ENCODE data around the gene USP22. TPM values are rescaled to one million over a fixed set of nuclear protein-coding genes. Genes with fewer than 3 reads are reported as not detected.

USP22 gene
- total and polyA plus RNA-seq, 8 donors, result 157 to 229 (median 202) TPM

DNA sequence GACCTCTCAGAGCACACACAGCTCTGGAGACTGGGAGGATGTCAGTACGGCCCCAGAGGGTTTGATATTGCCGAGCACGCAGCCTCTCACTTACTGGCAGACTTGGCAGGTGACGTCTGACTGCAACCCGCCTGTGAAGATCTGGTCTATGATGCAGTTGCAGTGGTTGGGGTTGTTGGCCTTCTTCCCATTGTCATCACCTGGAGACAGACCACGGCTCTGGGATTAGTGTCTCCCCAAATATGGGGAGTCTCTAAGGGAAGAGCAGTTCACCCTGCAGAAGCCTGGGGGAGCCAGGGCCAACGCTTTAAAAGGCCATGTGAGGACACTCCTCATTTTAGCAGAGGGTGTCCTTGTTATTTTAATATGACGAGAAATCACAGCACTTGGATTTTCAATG, 30.1 kb downstream of the USP22 start:
- Histone ChIP-seq H3K4me3 (no peak overlapping the region), H3K4me1 (no peaks in the 10 kb centered on the region), H3K36me3 (peaks cover 0 to 100% of the 10 kb centered on the region in 2 donors), H3K27me3 (no peaks in the 10 kb centered on the region), H3K9me3 (no peaks in the 10 kb centered on the region), H3K27ac (no peak overlapping the region)
- intact Hi-C loops (cut with DNase I), result no loop called here
- no peak for TF ChIP-seq CTCF (IDR thresholded peaks at IDR 0.05)
- no peak for ATAC-seq
- no peak for DNase-seq

DNA sequence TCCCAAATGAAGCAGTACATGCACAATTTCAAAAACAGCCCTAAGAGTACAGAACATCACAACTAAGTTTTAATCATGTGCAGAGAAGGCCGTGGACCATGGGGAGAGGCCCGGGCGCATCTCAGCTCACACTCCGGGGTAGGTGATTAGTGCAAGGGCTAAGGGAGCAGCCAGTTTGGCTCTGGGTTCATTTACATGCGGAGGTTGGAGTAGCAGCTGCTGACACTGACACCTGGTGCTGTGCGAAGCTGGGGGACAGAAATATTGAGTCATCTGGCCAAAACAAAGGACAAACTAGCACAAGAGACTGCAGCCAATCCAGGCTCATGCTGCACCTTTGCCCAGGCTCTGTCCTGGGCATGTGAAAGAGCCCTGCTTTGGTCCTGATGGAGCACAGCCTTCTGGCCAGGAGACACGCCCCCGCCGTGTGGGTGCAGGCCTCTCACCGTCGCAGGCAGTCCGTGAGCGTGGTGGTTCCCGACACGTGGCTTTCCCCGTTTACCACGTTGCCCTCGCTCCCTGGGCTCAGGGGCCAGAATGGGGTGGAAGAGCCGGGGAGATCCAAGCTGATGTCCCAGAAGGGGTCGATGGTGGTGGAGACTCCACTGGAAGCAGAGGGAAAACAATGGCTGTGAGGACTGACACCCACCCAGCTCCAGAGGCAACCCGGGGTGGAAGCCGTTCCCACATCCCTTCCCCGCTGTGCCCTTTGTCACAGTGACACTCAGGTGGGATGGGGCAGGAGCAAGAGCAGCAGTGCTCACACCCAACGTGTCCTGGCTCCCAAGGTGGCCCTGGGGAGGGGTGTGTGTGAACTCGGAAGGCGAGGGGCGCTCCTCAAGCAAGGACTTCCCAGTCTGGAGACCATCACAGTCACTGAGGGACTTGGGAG, 31.9 kb downstream of the USP22 start:
- Histone ChIP-seq H3K27me3 (no peaks in the 10 kb centered on the region), H3K4me3 (no peak overlapping the region), H3K27ac (no peak overlapping the region), H3K36me3 (peaks cover under 1 to 100% of the 10 kb centered on the region in 2 donors), H3K9me3 (no peaks in the 10 kb centered on the region), H3K4me1 (no peaks in the 10 kb centered on the region)
- intact Hi-C loops (cut with DNase I), result no loop called here
- DNase-seq, result no peak
- TF ChIP-seq CTCF (IDR thresholded peaks at IDR 0.05), result no peak
- ATAC-seq, result no peak

DNA sequence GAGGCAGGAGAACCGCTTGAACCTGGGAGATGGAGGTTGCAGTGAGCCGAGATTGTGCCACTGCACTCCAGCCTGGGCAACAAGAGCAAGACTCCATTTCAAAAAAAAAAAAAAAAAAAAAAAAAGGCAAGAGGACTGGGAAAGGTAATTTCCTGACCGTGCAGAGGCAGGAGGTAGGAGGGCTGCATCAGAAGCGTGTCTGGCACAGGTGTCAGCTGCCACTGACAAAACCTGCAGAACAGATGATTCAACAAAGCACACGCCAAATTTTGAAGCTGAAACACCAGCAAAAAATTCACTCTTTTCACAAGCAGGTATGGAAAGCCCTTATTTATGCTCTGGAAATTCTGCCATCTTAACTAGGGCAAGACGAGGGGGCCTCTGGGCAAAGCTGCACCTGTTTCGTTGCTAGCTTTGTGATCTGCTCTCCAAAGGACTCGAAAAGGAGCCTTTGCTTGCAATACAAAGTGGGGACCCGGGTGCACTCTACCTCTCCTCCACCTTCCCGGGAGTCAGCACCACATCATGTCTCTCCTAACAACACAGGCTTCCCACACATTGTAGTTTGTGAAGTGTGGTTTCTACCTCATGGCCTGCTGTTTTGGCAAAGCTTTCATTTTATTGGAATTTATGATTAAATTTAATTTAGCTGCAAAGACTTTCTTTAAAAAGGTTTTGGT, 33.7 kb downstream of the USP22 start:
- H3K4me1 ChIP-seq, result no peaks in the 10 kb centered on the region
- ATAC-seq, result no peak
- H3K4me3 ChIP-seq, result no peak overlapping the region
- no peak for DNase-seq
- no peak for TF ChIP-seq CTCF (IDR thresholded peaks at IDR 0.05)
- H3K9me3 ChIP-seq, result no peaks in the 10 kb centered on the region
- H3K27me3 ChIP-seq, result no peaks in the 10 kb centered on the region
- intact Hi-C loops (cut with DNase I), result no loop called here
- H3K27ac ChIP-seq, result no peak overlapping the region
- peaks cover 5 to 100% of the 10 kb centered on the region in 2 donors for H3K36me3 ChIP-seq

- DNase-seq (no peak), ATAC-seq (no peak)
- no peaks in the 10 kb centered on the region for H3K27me3 ChIP-seq
- H3K4me3 ChIP-seq, result no peak overlapping the region
- no peaks in the 10 kb centered on the region for H3K9me3 ChIP-seq
- intact Hi-C loops (cut with DNase I), result no loop called here
- H3K4me1 ChIP-seq, result no peaks in the 10 kb centered on the region
- H3K36me3 ChIP-seq, result peaks cover 5 to 100% of the 10 kb centered on the region in 2 donors
- no peak overlapping the region for H3K27ac ChIP-seq
- no peak for TF ChIP-seq CTCF (IDR thresholded peaks at IDR 0.05)
Observed at GRCh38 chr17:21008160-21008915, 34.5 kb downstream of the USP22 start.

GRCh38 chr17:21007646-21008045, 35.2 kb downstream of the USP22 start:
- H3K36me3 ChIP-seq, result peaks cover 5 to 100% of the 10 kb centered on the region in 2 donors
- intact Hi-C loops (cut with DNase I), result no loop called here

More at GRCh38 chr17:21007646-21008045, 35.2 kb downstream of the USP22 start:
- Histone ChIP-seq H3K4me3 (no peak overlapping the region), H3K27me3 (no peaks in the 10 kb centered on the region), H3K27ac (no peak overlapping the region), H3K4me1 (no peaks in the 10 kb centered on the region), H3K9me3 (no peaks in the 10 kb centered on the region)
- ATAC-seq, result no peak
- DNase-seq, result no peak
- no peak for TF ChIP-seq CTCF (IDR thresholded peaks at IDR 0.05)
